ENCODE results near the gene IL16.
A peak's percentile ranks its signal among the peaks of the same experiment; 100 is the strongest.
"Not testable (repeated sequence)": the region's sequence is repeated elsewhere in the genome, so short reads cannot be mapped to it uniquely, and the experiment has no call there.

The IL16 gene

GRCh38 chr15:81174792-81175327, 21.8 kb upstream of the IL16 start:
- DNase-seq = no peak

- no peak for DNase-seq
Measured at GRCh38 chr15:81175496-81175895, 21.2 kb upstream of the IL16 start.

GRCh38 chr15:81176291-81176893, 20.3 kb upstream of the IL16 start:
- DNase-seq = no peak

- no peak for DNase-seq
Measured at GRCh38 chr15:81178365-81178764, 18.3 kb upstream of the IL16 start.

- DNase-seq = peak; percentile 16
Measured at GRCh38 chr15:81181220-81181619, 15.5 kb upstream of the IL16 start.

GRCh38 chr15:81182031-81182755, 14.5 kb upstream of the IL16 start:
- DNase-seq = no peak

- DNase-seq = no peak
Measured at GRCh38 chr15:81182756-81183438, 13.8 kb upstream of the IL16 start.

- peak; percentile 29 for DNase-seq
Measured at GRCh38 chr15:81183439-81183775, 13.3 kb upstream of the IL16 start.

- no peak for DNase-seq
Measured at GRCh38 chr15:81184188-81184587, 12.5 kb upstream of the IL16 start.

GRCh38 chr15:81185631-81186295, 10.9 kb upstream of the IL16 start:
- no peak for DNase-seq

GRCh38 chr15:81188354-81188753, 8.3 kb upstream of the IL16 start:
- no peak for DNase-seq

GRCh38 chr15:81189583-81190283, 6.9 kb upstream of the IL16 start:
- DNase-seq = no peak

- no peak for DNase-seq
Measured at GRCh38 chr15:81190922-81191507, 5.7 kb upstream of the IL16 start.

GRCh38 chr15:81191701-81192100, 5.0 kb upstream of the IL16 start:
- no peak for DNase-seq

- DNase-seq = no peak
Measured at GRCh38 chr15:81194723-81195122, 2.0 kb upstream of the IL16 start.

- DNase-seq = no peak
Measured at GRCh38 chr15:81195339-81195864, 1.3 kb upstream of the IL16 start.

- no peak for DNase-seq
Measured at GRCh38 chr15:81197255-81197630, 564 bp downstream of the IL16 start.

- no peak for DNase-seq
Measured at GRCh38 chr15:81197688-81198281, 1.1 kb downstream of the IL16 start.

GRCh38 chr15:81199031-81199779, 2.5 kb downstream of the IL16 start:
- no peak for DNase-seq

- no peak for DNase-seq
Measured at GRCh38 chr15:81206018-81206417, 9.3 kb downstream of the IL16 start.

- DNase-seq = not testable (repeated sequence)
Measured at GRCh38 chr15:81207987-81208386, 11.3 kb downstream of the IL16 start.
